Measurements from ENCODE around the gene ENKD1. TPM values are rescaled to one million over a fixed set of nuclear protein-coding genes. Genes with fewer than 3 reads are reported as not detected.

The ENKD1 gene
- total and polyA plus RNA-seq, 2 of the 13 experiments (the other 11 are each of a cell fraction or from before 2014, with no cell fraction given): 10.8 to 20.8 TPM

DNA sequence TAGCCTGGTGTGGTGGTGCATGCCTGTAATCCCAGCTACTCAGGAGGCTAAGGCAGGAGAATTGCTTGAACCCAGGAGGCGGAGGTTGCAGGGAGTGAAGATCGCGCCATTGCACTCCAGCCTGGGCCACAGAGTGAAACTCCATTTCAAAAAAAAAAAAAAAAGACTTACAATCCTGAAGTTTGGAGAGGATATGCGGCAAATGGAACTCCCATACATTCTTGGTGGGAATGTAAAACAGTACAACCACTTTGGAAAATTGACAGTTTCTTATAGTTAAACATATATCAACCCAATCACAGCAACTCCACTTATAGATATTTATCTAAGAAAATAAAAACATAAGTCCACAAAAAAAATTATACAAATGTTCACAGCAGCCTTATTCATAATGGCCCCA is 40.7 kb upstream of the ENKD1 start (continued):
- TF ChIP-seq, protein P1, sequence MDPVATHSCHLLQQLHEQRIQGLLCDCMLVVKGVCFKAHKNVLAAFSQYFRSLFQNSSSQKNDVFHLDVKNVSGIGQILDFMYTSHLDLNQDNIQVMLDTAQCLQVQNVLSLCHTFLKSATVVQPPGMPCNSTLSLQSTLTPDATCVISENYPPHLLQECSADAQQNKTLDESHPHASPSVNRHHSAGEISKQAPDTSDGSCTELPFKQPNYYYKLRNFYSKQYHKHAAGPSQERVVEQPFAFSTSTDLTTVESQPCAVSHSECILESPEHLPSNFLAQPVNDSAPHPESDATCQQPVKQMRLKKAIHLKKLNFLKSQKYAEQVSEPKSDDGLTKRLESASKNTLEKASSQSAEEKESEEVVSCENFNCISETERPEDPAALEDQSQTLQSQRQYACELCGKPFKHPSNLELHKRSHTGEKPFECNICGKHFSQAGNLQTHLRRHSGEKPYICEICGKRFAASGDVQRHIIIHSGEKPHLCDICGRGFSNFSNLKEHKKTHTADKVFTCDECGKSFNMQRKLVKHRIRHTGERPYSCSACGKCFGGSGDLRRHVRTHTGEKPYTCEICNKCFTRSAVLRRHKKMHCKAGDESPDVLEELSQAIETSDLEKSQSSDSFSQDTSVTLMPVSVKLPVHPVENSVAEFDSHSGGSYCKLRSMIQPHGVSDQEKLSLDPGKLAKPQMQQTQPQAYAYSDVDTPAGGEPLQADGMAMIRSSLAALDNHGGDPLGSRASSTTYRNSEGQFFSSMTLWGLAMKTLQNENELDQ (CRISPR knock-in tag; IDR thresholded peaks at IDR 0.05; ENCODE audit: borderline replicate concordance): no peak
- TF ChIP-seq ZNF550 (CRISPR knock-in tag; IDR thresholded peaks at IDR 0.05; ENCODE audit: borderline replicate concordance): no peak
- TF ChIP-seq PCBP1 (IDR thresholded peaks at IDR 0.05; ENCODE audit: borderline replicate concordance, low read depth, low read length): no peak
- TF ChIP-seq, protein P2, sequence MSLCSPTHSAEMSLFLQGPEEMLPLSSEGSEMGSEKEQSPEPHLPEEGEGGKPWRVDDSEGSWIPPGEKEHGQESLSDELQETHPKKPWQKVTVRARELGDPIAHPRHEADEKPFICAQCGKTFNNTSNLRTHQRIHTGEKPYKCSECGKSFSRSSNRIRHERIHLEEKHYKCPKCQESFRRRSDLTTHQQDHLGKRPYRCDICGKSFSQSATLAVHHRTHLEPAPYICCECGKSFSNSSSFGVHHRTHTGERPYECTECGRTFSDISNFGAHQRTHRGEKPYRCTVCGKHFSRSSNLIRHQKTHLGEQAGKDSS (CRISPR knock-in tag; IDR thresholded peaks at IDR 0.05; ENCODE audit: borderline replicate concordance, low read depth): no peak
- TF ChIP-seq, protein P3, sequence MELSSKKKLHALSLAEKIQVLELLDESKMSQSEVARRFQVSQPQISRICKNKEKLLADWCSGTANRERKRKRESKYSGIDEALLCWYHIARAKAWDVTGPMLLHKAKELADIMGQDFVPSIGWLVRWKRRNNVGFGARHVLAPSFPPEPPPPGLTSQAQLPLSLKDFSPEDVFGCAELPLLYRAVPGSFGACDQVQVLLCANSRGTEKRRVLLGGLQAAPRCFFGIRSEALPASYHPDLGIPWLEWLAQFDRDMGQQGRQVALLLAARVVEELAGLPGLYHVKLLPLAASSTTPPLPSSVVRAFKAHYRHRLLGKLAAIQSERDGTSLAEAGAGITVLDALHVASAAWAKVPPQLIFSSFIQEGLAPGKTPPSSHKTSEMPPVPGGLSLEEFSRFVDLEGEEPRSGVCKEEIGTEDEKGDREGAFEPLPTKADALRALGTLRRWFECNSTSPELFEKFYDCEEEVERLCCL (CRISPR knock-in tag; IDR thresholded peaks at IDR 0.05; ENCODE audit: borderline replicate concordance): no peak
- no peak for TF ChIP-seq KLF13 (CRISPR knock-in tag; IDR thresholded peaks at IDR 0.05)

DNA sequence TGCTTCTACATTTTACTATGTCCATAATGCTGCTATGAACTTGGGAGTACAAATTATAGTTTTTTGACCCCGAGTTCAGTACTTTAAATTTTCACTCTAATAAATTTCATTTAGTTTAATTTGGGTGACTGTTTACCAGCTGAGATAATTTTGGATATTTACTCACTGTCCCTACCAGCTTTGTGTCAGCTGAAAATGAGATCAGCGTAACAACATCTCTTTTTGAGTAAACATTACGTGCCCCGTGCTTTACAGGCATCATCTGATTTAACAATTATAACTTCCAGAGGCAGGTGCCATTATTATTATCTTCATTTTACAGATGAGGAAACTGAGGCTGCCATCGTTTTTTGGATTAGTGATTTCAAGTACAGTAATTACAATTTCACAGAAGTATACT is 37.6 kb upstream of the ENKD1 start:
- no peaks in the 10 kb centered on the region for H3K9me3 ChIP-seq (ENCODE audit: low read length)
- no peak overlapping the region for H3K27ac ChIP-seq (ENCODE audit: extremely low read length, insufficient read depth, low read length)
- no TSS peak for BruUV-seq (replicated peaks)
- no peak for FAIRE-seq
- no peak overlapping the region for H2AFZ ChIP-seq (ENCODE audit: low read length)
- CTCF ChIA-PET (ENCODE audit: low intra/inter-chr PET ratio, low total read pairs): no interaction called here
- H3K4me2 ChIP-seq (ENCODE audit: low read depth, low read length): no peak overlapping the region
- intact Hi-C loops (cut with micrococcal nuclease; ENCODE audit: unreplicated experiment): no loop called here
- WGBS (ENCODE audit: low lambda C conversion rate): 89% methylated on average over 5 of the region's 5 CpGs
- TF ChIP-seq ZFP36L2 (CRISPR knock-in tag; IDR thresholded peaks at IDR 0.05) (no peak), ZNF777 (CRISPR knock-in tag; IDR thresholded peaks at IDR 0.05) (no peak)
- no peak for ATAC-seq
- H3K79me2 ChIP-seq (ENCODE audit: insufficient read depth, low read length): peaks cover 11% of the 10 kb centered on the region
- no peaks in the 10 kb centered on the region for H4K20me1 ChIP-seq (ENCODE audit: insufficient read depth, low read length)
- no peak overlapping the region for H3K9ac ChIP-seq (ENCODE audit: insufficient read depth, low read depth, low read length)
- H3K27me3 ChIP-seq (ENCODE audit: control insufficient read depth in 1 of 2, insufficient read depth in 2 of 2, low read length in 2 of 2): no peaks in the 10 kb centered on the region
- POLR2A ChIA-PET: no interaction called here
- no peak for DNase-seq (ENCODE audit: low spot score)
- H3K4me3 ChIP-seq (replicated peaks in 1 of 3; ENCODE audit: insufficient read depth in 1 of 3, low read depth in 2 of 3, low read length in 3 of 3): no peak overlapping the region
- in situ Hi-C loops (cut with HindIII; ENCODE audit: extremely low pct_ligation_motif_present, low pct_unique_long_range_greater_than_20kb): no loop called here
- peaks cover 0 to 2% of the 10 kb centered on the region in 2 experiments; a peak in 2 of 5 replicates for H3K36me3 ChIP-seq (replicated peaks in 1 of 2; ENCODE audit: control insufficient read depth in 1 of 2, insufficient read depth in 2 of 2, low read length in 2 of 2)
- H3K4me1 ChIP-seq (ENCODE audit: insufficient read depth, low read length): peaks cover 4% of the 10 kb centered on the region; the same call in 1 of the 2 replicates

Measured in HepG2 (cell line).